B cell (primary cell): ENCODE results near the gene ELFN2. TPM values are rescaled to one million over a fixed set of nuclear protein-coding genes. Genes with fewer than 3 reads are reported as not detected.

Source experiments
- ATAC-seq: fragments of 200-7000 bp; cut with Tn5 transposase; one replicate; pipeline ENCODE4 v1.10.0; 2021; ENCODE audit warnings: low read depth, mild to moderate bottlenecking, moderate number of reproducible peaks, moderate library complexity
- CTCF ChIA-PET: fragments of 350-600 bp; sonication (Branson Sonifier 250); formaldehyde crosslinking; loops from one replicate; lab custom pipeline; 2021; ENCODE audit warnings: antibody characterized with exemption, inconsistent platforms; lab: Charles Lee
- POLR2A ChIA-PET: fragments of 350-600 bp; sonication (Branson Sonifier 250); formaldehyde crosslinking; loops from one replicate; lab custom pipeline; 2021; ENCODE audit warnings: antibody characterized with exemption; lab: Charles Lee
- DNase-seq: peaks from one replicate; pipeline ENCODE4 v3.0.0; 2013
- H2AFZ ChIP-seq: 2 replicates; pipeline ENCODE4 v1.6.1; 2012; ENCODE audit warnings: mild to moderate bottlenecking, low read depth, low read length; ENCODE audit not compliant: insufficient read depth, poor library complexity, severe bottlenecking
- H3K27ac ChIP-seq, 2 donors: 1 replicate in 1 of 2; 2 replicates in 1 of 2; pipeline ENCODE4 v1.5.1; 2012 to 2013; ENCODE audit warnings: low read length in 2 of 2, mild to moderate bottlenecking in 2 of 2, moderate library complexity in 1 of 2
- H3K27me3 ChIP-seq, 4 experiments: fragments of 200-600 bp in 1 of 4; sonication (generic) in 1 of 4; replicated peaks in 1 of 4; 1 replicate in 2 of 4; 2 replicates in 2 of 4; pipeline versions ENCODE4 v1.6.1 to v1.7.0; 2013 to 2016; ENCODE audit warnings: low read length in 3 of 4, mild to moderate bottlenecking in 2 of 4, mixed read lengths in 1 of 4, moderate library complexity in 1 of 4; ENCODE audit not compliant: insufficient read depth in 4 of 4, control insufficient read depth in 3 of 4; ENCODE audit errors: control extremely low read depth in 1 of 4
- H3K36me3 ChIP-seq, 2 experiments: replicated peaks in 1 of 2; 1 replicate in 1 of 2; 2 replicates in 1 of 2; pipeline versions ENCODE4 v1.6.1 to v1.7.1; 2013; ENCODE audit warnings: low read length in 1 of 2; ENCODE audit not compliant: insufficient read depth in 2 of 2, control insufficient read depth in 1 of 2; ENCODE audit errors: control extremely low read depth in 1 of 2, extremely low read depth in 1 of 2
- H3K4me1 ChIP-seq, 2 donors: fragments of 200-600 bp in 1 of 2; sonication (generic) in 1 of 2; 1 replicate in 1 of 2; 2 replicates in 1 of 2; pipeline versions ENCODE4 v1.5.1 to v1.6.1; 2013 to 2017; ENCODE audit warnings: low read length in 2 of 2; ENCODE audit not compliant: control insufficient read depth in 2 of 2, insufficient read depth in 2 of 2
- H3K4me2 ChIP-seq: replicated peaks from 2 replicates; pipeline ENCODE3; 2012; ENCODE audit warnings: mild to moderate bottlenecking, low read depth, low read length; ENCODE audit not compliant: poor library complexity, severe bottlenecking
- H3K4me3 ChIP-seq, 5 experiments: fragments of 200-600 bp in 1 of 5; sonication (generic) in 1 of 5; 1 replicate in 3 of 5; 2 replicates in 2 of 5; pipeline versions ENCODE4 v1.5.1 to v1.7.0; 2011 to 2016; ENCODE audit warnings: low read length in 4 of 5, mild to moderate bottlenecking in 4 of 5, low read depth in 2 of 5, control low read depth in 1 of 5, moderate library complexity in 1 of 5; ENCODE audit not compliant: insufficient read depth in 1 of 5; ENCODE audit errors: control extremely low read depth in 1 of 5, extremely low read depth in 1 of 5
- H3K79me2 ChIP-seq: fragments of 200-600 bp; sonication (generic); one replicate; pipeline ENCODE4 v1.6.0; 2016; ENCODE audit warnings: low read length; ENCODE audit not compliant: control insufficient read depth, insufficient read depth
- H3K9ac ChIP-seq: fragments of 200-600 bp; sonication (generic); 2 replicates; pipeline ENCODE4 v1.6.1; 2017; ENCODE audit warnings: mild to moderate bottlenecking, low read length, moderate library complexity
- H3K9me3 ChIP-seq, 3 donors: one replicate each; pipeline versions ENCODE4 v1.6.1 to v1.7.1; 2013; ENCODE audit warnings: low read length in 2 of 3; ENCODE audit not compliant: control insufficient read depth in 2 of 3, insufficient read depth in 1 of 3; ENCODE audit errors: control extremely low read depth in 1 of 3
- H4K20me1 ChIP-seq: 2 replicates; pipeline ENCODE4 v1.6.0; 2012; ENCODE audit warnings: mild to moderate bottlenecking, low read length; ENCODE audit not compliant: insufficient read depth, control insufficient read depth, poor library complexity, severe bottlenecking
- H3K27ac Mint-ChIP-seq: one replicate; pipeline ENCODE4 v1.8.0; 2021; ENCODE audit warnings: mixed read lengths
- H3K27me3 Mint-ChIP-seq: one replicate; pipeline ENCODE4 v1.8.0; 2021; ENCODE audit warnings: mixed read lengths
- H3K4me1 Mint-ChIP-seq: one replicate; pipeline ENCODE4 v1.8.0; 2021; ENCODE audit warnings: mixed read lengths
- H3K4me3 Mint-ChIP-seq: one replicate; pipeline ENCODE4 v1.8.0; 2021; ENCODE audit warnings: mixed read lengths
- H3K9me3 Mint-ChIP-seq: one replicate; pipeline ENCODE4 v1.8.0; 2022; ENCODE audit warnings: mixed read lengths; ENCODE audit not compliant: insufficient read depth
- CTCF ChIP-seq: fragments of 200-600 bp; IDR thresholded peaks from one replicate; pipeline ENCODE4 v1.8.0; 2022; ENCODE audit warnings: antibody characterized with exemption, mild to moderate bottlenecking
- EZH2 ChIP-seq: IDR thresholded peaks from 2 replicates; pipeline ENCODE4 v1.6.1; 2012; ENCODE audit warnings: borderline replicate concordance, low read depth, mild to moderate bottlenecking, moderate library complexity, low read length; ENCODE audit not compliant: insufficient read depth, poor library complexity, severe bottlenecking
- WGBS: methylation state at CpG from one replicate; pipeline ENCODE4 v1.1.5; 2013; ENCODE audit warnings: missing lambda C conversion rate; ENCODE audit not compliant: insufficient coverage; 5-methylcytosine and 5-hydroxymethylcytosine counted together
- intact Hi-C: fragments of 100-400 bp; cut with micrococcal nuclease; formaldehyde crosslinking; loops from one replicate; pipeline ENCODE4 v1.10.0; 2022
- polyA plus RNA-seq: library from polyadenylated mRNA; depleted of rRNA; stranded (reverse); fragments of >200 nt; gene quantifications from 2 replicates; pipeline ENCODE4 v1.2.3, GENCODE V29; 2012
- total RNA-seq, 2 donors: library from RNA; stranded (reverse); fragments of 120-200 nt in 1 of 2; gene quantifications; 1 replicate in 1 of 2; 2 replicates in 1 of 2; pipeline versions ENCODE4 v1.2.3 to v1.2.4, GENCODE V29; 2013 to 2022

Gene ELFN2
- total and polyA plus RNA-seq, 2 donors (not counting 1 experiment from before 2014, with no cell fraction given) = 0.07 to 0.12 TPM

- Mint-ChIP-seq H3K27ac (no peak overlapping the region), H3K9me3 (no peaks in the 10 kb centered on the region), H3K4me3 (no peak overlapping the region), H3K27me3 (peaks cover 19% of the 10 kb centered on the region), H3K4me1 (peaks cover 27% of the 10 kb centered on the region)
- Histone ChIP-seq H3K9me3 (no peaks in the 10 kb centered on the region), H2AFZ (no peak overlapping the region), H3K36me3 (peaks cover 0 to 11% of the 10 kb centered on the region in 2 experiments), H3K27me3 (peaks cover 0 to 10% (median 0%) of the 10 kb centered on the region in 4 experiments), H3K4me3 (no peak overlapping the region), H3K4me2 (no peak overlapping the region), H4K20me1 (no peaks in the 10 kb centered on the region), H3K79me2 (no peaks in the 10 kb centered on the region), H3K27ac (no peak overlapping the region), H3K9ac (no peak overlapping the region), H3K4me1 (peaks cover 20 to 29% of the 10 kb centered on the region in 2 donors)
- ATAC-seq (no peak), DNase-seq (no peak)
- intact Hi-C loops = no loop called here
- 92% methylated on average over 16 of the region's 18 CpGs for WGBS
- ChIA-PET CTCF (interaction anchor here (0.6 to 5.7 kb wide), 12 partner anchors 13 to 248 kb away, joined by 3 to 76 read pairs (median 4); partner anchors contain the start of genes CYTH4, ELFN2 and MFNG), POLR2A (interaction anchor here (0.6 kb wide), 1 partner anchor 1657 kb away, joined by 3 read pairs; no protein-coding TSS in a partner anchor)
- TF ChIP-seq EZH2 = no peak
- TF ChIP-seq CTCF = no peak
Measured at GRCh38 chr22:37318364-37319109, 108.7 kb downstream of the ELFN2 start.

Other genes with a start within 250 kb of the ELFN2 start
- 18.3 and 18.5 TPM in 2 replicates for gene C1QTNF6, start 239.2 kb downstream of the ELFN2 start, total RNA-seq
- 30.3 and 33.9 TPM in 2 replicates for gene C1QTNF6, start 239.2 kb downstream of the ELFN2 start, polyA plus RNA-seq
- gene SSTR3, start 215.0 kb downstream of the ELFN2 start, total RNA-seq = 0.24 and 0.64 TPM in 2 replicates
- gene SSTR3, start 215.0 kb downstream of the ELFN2 start, polyA plus RNA-seq = 0.98 and 3.3 TPM in 2 replicates
- 249 and 273 TPM in 2 replicates for gene RAC2, start 183.2 kb downstream of the ELFN2 start, total RNA-seq
- gene RAC2, start 183.2 kb downstream of the ELFN2 start, polyA plus RNA-seq = 621 and 776 TPM in 2 replicates
- 92.2 and 98.0 TPM in 2 replicates for gene CYTH4, start 145.0 kb downstream of the ELFN2 start, total RNA-seq
- 154 and 194 TPM in 2 replicates for gene CYTH4, start 145.0 kb downstream of the ELFN2 start, polyA plus RNA-seq
- gene MFNG, start 58.9 kb upstream of the ELFN2 start, total RNA-seq = 95.9 and 109 TPM in 2 replicates
- gene MFNG, start 58.9 kb upstream of the ELFN2 start, polyA plus RNA-seq = 98.6 and 125 TPM in 2 replicates
- gene CARD10, start 91.9 kb upstream of the ELFN2 start, total RNA-seq = not detected in 2 replicates
- gene CARD10, start 91.9 kb upstream of the ELFN2 start, polyA plus RNA-seq = not detected in 2 replicates
- not detected in 2 replicates for gene CDC42EP1, start 133.0 kb upstream of the ELFN2 start, total RNA-seq
- 0.22 and 0.39 TPM in 2 replicates for gene CDC42EP1, start 133.0 kb upstream of the ELFN2 start, polyA plus RNA-seq
- not detected in 2 replicates for gene LGALS2, start 152.6 kb upstream of the ELFN2 start, total RNA-seq
- gene LGALS2, start 152.6 kb upstream of the ELFN2 start, polyA plus RNA-seq = 3.0 TPM in 1 of 2 replicates, not detected in the other
- gene GGA1, start 181.4 kb upstream of the ELFN2 start, total RNA-seq = 146 and 154 TPM in 2 replicates
- 137 and 138 TPM in 2 replicates for gene GGA1, start 181.4 kb upstream of the ELFN2 start, polyA plus RNA-seq
- gene SH3BP1, start 212.2 kb upstream of the ELFN2 start, total RNA-seq = 41.1 and 44.0 TPM in 2 replicates
- gene SH3BP1, start 212.2 kb upstream of the ELFN2 start, polyA plus RNA-seq = 61.0 and 69.7 TPM in 2 replicates
- gene PDXP, start 231.2 kb upstream of the ELFN2 start, total RNA-seq = 16.6 and 16.9 TPM in 2 replicates
- gene PDXP, start 231.2 kb upstream of the ELFN2 start, polyA plus RNA-seq = 9.4 and 17.5 TPM in 2 replicates
- gene LGALS1, start 248.2 kb upstream of the ELFN2 start, total RNA-seq = 106 and 107 TPM in 2 replicates
- gene LGALS1, start 248.2 kb upstream of the ELFN2 start, polyA plus RNA-seq = 136 and 207 TPM in 2 replicates